Measurements from ENCODE around the gene NSUN2.

DNA sequence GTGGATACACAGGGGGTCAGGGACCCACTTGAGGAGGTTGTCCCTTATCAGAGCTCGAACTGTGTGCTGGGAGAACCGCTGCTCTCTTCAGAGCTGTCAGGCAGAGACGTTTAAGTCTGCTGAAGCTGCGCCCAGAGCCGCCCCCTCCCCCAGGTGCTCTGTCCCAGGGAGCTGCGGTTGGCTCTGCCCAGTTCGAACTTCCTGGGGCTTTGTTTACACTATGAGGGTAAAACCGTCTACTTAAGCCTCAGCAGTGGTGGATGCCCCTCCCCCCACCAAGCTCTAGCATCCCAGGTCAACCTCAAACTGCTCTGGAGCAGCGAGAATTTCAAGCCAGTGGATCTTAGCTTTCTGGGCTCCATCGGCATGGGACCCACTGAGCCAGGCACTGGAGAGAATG is 16.3 kb upstream of the NSUN2 start:
- TF ChIP-seq POLR2A (IDR thresholded peaks at IDR 0.05) = no peak
- TF ChIP-seq, protein P1, sequence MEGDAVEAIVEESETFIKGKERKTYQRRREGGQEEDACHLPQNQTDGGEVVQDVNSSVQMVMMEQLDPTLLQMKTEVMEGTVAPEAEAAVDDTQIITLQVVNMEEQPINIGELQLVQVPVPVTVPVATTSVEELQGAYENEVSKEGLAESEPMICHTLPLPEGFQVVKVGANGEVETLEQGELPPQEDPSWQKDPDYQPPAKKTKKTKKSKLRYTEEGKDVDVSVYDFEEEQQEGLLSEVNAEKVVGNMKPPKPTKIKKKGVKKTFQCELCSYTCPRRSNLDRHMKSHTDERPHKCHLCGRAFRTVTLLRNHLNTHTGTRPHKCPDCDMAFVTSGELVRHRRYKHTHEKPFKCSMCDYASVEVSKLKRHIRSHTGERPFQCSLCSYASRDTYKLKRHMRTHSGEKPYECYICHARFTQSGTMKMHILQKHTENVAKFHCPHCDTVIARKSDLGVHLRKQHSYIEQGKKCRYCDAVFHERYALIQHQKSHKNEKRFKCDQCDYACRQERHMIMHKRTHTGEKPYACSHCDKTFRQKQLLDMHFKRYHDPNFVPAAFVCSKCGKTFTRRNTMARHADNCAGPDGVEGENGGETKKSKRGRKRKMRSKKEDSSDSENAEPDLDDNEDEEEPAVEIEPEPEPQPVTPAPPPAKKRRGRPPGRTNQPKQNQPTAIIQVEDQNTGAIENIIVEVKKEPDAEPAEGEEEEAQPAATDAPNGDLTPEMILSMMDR (IDR thresholded peaks at IDR 0.05) = no peak

Measured in thyroid gland (tissue), 4 donors.